ENCODE results near the gene SPTBN4. TPM values are rescaled to one million over a fixed set of nuclear protein-coding genes. Genes with fewer than 3 reads are reported as not detected.

SPTBN4 gene
- polyA plus RNA-seq, 1 of the 3 experiments (the other 2 are of a cell fraction), result 3.1 TPM

DNA sequence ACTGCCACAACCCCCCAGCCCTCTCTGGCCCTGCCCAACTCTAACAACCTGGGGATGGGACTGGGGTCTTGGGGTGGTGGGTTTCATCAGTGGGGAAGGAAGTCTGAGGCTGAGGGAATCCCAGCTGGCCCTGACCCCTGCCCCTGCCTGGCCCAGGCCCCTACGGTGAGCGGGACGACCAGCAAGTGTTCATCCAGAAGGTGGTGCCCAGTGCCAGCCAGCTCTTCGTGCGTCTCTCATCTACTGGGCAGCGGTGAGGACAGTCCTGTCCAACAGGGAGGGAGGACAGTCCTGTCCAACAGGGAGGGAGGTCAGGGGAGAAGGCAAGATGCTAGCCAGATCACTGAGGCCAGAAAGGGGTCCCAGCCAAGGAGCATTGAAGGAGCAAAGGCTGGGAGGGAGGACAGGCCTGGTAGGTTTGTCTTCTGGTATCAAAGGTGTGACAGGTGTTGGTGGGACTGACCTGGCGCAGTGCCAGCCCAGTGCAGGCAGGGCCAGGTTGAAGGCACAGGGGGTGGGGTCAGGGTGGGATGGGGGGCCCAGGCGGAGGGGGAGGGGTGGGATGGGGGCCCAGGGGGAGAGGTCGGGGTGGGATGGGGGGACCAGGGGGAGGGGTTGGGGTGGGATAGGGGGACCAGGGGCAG is 122.2 kb downstream of the SPTBN4 start:
- ChIA-PET POLR2A (no interaction called here), CTCF (interaction anchor here (0.6 to 3.1 kb wide), 3 partner anchors 9 to 48 kb away, joined by 3 to 13 read pairs (median 5); no protein-coding TSS in a partner anchor)
- Histone ChIP-seq H3K9me3 (no peaks in the 10 kb centered on the region), H3K9ac (no peak overlapping the region), H3F3A (replicated peaks; ENCODE audit: insufficient read depth) (peaks cover 9% of the 10 kb centered on the region), H3K27ac (ENCODE audit: low read depth in 2 of 2, low read length in 1 of 2) (no peak overlapping the region), H3K4me1 (ENCODE audit: control insufficient read depth in 1 of 2, insufficient read depth in 2 of 2, low read depth in 1 of 2, low read length in 1 of 2) (no peaks in the 10 kb centered on the region), H3K27me3 (ENCODE audit: insufficient read depth) (no peaks in the 10 kb centered on the region), H3K36me3 (replicated peaks in 1 of 2; ENCODE audit: control insufficient read depth in 1 of 2, insufficient read depth in 2 of 2, low read length in 1 of 2) (peaks cover 0 to 10% of the 10 kb centered on the region in 2 experiments), H3K4me2 (no peak overlapping the region), H3K9me2 (no peaks in the 10 kb centered on the region), H4K20me1 (ENCODE audit: insufficient read depth) (no peaks in the 10 kb centered on the region), H2AFZ (ENCODE audit: low read depth) (no peak overlapping the region), H3K4me3 (ENCODE audit: low read depth in 2 of 2, low read length in 1 of 2) (no peak overlapping the region), H3K79me2 (ENCODE audit: insufficient read depth) (no peaks in the 10 kb centered on the region)
- WGBS (ENCODE audit: low lambda C conversion rate), result 82% methylated on average over 6 of the region's 9 CpGs
- DNase-seq, result no peak
- TF ChIP-seq, protein P1, sequence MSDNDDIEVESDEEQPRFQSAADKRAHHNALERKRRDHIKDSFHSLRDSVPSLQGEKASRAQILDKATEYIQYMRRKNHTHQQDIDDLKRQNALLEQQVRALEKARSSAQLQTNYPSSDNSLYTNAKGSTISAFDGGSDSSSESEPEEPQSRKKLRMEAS (IDR thresholded peaks at IDR 0.05; ENCODE audit: low read depth), result no peak

DNA sequence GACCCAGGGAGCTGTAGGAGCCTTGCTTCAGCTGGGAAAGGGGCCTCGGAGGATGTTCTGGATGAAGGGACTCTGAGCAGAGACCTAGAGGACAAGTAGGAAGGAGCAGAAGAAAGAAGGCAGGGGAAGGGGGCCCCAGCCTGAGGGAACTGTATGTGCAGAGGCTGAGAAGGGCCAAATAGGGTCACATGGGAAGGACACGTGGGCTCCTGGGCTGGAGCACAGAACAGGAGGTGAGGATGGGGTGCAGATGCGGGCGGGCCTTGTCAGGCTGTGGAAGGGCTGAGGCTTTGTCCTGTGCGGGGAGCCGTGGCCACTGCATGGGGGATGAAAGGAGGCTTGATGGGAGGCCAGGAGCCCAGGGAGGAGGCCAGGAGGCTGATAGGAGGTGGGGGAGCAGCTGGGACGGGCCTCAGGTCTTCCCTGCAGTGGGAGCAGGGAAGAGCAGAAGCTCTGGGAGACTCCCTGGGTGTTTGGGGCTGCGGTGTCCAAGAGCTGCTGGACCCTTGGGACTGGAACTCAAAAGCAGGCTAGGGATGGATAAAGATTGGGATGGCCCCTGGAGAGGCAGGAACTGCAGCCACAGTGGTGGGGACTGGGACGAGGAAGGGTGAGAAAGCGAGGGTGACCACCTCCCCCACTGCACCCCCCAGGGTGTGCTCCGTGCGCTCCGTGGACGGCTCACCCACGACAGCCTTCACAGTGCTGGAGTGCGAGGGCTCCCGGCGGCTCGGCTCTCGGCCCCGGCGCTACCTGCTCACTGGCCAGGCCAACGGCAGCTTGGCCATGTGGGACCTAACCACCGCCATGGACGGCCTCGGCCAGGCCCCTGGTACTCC is 123.0 kb downstream of the SPTBN4 start:
- no peaks in the 10 kb centered on the region for H4K20me1 ChIP-seq (ENCODE audit: insufficient read depth)
- H3K4me3 ChIP-seq (ENCODE audit: low read depth in 2 of 2, low read length in 1 of 2), result no peak overlapping the region
- no peak overlapping the region for H3K27ac ChIP-seq (ENCODE audit: low read depth in 2 of 2, low read length in 1 of 2)
- peaks cover 9% of the 10 kb centered on the region for H3F3A ChIP-seq (replicated peaks; ENCODE audit: insufficient read depth)
- no peaks in the 10 kb centered on the region for H3K79me2 ChIP-seq (ENCODE audit: insufficient read depth)
- ChIA-PET POLR2A (no interaction called here), CTCF (interaction anchor here (0.6 to 3.1 kb wide), 3 partner anchors 45 to 49 kb away, joined by 3 to 13 read pairs (median 3); no protein-coding TSS in a partner anchor)
- H3K27me3 ChIP-seq (ENCODE audit: insufficient read depth), result no peaks in the 10 kb centered on the region
- H3K9me3 ChIP-seq, result no peaks in the 10 kb centered on the region
- peaks cover 0 to 10% of the 10 kb centered on the region in 2 experiments for H3K36me3 ChIP-seq (replicated peaks in 1 of 2; ENCODE audit: control insufficient read depth in 1 of 2, insufficient read depth in 2 of 2, low read length in 1 of 2)
- DNase-seq, result no peak
- no peaks in the 10 kb centered on the region for H3K9me2 ChIP-seq
- H2AFZ ChIP-seq (ENCODE audit: low read depth), result no peak overlapping the region
- 98% methylated on average over 21 of the region's 26 CpGs for WGBS (ENCODE audit: low lambda C conversion rate)
- H3K4me1 ChIP-seq (ENCODE audit: control insufficient read depth in 1 of 2, insufficient read depth in 2 of 2, low read depth in 1 of 2, low read length in 1 of 2), result no peaks in the 10 kb centered on the region; a peak in 1 of 4 replicates
- H3K4me2 ChIP-seq, result no peak overlapping the region
- no peak overlapping the region for H3K9ac ChIP-seq
- no peak for TF ChIP-seq MXI1 (IDR thresholded peaks at IDR 0.05; ENCODE audit: low read depth, low read length)
- TF ChIP-seq RFX5 (IDR thresholded peaks at IDR 0.05; ENCODE audit: low read length), result no peak
- no peak for TF ChIP-seq RAD21 (IDR thresholded peaks at IDR 0.05; ENCODE audit: low read length)
- TF ChIP-seq, protein P2, sequence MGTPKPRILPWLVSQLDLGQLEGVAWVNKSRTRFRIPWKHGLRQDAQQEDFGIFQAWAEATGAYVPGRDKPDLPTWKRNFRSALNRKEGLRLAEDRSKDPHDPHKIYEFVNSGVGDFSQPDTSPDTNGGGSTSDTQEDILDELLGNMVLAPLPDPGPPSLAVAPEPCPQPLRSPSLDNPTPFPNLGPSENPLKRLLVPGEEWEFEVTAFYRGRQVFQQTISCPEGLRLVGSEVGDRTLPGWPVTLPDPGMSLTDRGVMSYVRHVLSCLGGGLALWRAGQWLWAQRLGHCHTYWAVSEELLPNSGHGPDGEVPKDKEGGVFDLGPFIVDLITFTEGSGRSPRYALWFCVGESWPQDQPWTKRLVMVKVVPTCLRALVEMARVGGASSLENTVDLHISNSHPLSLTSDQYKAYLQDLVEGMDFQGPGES (IDR thresholded peaks at IDR 0.05; ENCODE audit: low read depth, low read length), result no peak
- TF ChIP-seq RCOR1 (IDR thresholded peaks at IDR 0.05; ENCODE audit: low read length), result no peak
- TF ChIP-seq TAF1 (IDR thresholded peaks at IDR 0.05; ENCODE audit: borderline replicate concordance, low read depth, low read length), result no peak
- TF ChIP-seq, protein P3, sequence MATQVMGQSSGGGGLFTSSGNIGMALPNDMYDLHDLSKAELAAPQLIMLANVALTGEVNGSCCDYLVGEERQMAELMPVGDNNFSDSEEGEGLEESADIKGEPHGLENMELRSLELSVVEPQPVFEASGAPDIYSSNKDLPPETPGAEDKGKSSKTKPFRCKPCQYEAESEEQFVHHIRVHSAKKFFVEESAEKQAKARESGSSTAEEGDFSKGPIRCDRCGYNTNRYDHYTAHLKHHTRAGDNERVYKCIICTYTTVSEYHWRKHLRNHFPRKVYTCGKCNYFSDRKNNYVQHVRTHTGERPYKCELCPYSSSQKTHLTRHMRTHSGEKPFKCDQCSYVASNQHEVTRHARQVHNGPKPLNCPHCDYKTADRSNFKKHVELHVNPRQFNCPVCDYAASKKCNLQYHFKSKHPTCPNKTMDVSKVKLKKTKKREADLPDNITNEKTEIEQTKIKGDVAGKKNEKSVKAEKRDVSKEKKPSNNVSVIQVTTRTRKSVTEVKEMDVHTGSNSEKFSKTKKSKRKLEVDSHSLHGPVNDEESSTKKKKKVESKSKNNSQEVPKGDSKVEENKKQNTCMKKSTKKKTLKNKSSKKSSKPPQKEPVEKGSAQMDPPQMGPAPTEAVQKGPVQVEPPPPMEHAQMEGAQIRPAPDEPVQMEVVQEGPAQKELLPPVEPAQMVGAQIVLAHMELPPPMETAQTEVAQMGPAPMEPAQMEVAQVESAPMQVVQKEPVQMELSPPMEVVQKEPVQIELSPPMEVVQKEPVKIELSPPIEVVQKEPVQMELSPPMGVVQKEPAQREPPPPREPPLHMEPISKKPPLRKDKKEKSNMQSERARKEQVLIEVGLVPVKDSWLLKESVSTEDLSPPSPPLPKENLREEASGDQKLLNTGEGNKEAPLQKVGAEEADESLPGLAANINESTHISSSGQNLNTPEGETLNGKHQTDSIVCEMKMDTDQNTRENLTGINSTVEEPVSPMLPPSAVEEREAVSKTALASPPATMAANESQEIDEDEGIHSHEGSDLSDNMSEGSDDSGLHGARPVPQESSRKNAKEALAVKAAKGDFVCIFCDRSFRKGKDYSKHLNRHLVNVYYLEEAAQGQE (IDR thresholded peaks at IDR 0.05; ENCODE audit: low read depth, low read length), result no peak
- TF ChIP-seq GABPA (IDR thresholded peaks at IDR 0.05; ENCODE audit: low read depth), result no peak
- TF ChIP-seq GATA2 (CRISPR knock-in tag; IDR thresholded peaks at IDR 0.05), result no peak
- TF ChIP-seq EP300 (IDR thresholded peaks at IDR 0.05; ENCODE audit: borderline replicate concordance in 1 of 2, low read depth in 1 of 2, low read length in 1 of 2), result no peak
- TF ChIP-seq, protein P4, sequence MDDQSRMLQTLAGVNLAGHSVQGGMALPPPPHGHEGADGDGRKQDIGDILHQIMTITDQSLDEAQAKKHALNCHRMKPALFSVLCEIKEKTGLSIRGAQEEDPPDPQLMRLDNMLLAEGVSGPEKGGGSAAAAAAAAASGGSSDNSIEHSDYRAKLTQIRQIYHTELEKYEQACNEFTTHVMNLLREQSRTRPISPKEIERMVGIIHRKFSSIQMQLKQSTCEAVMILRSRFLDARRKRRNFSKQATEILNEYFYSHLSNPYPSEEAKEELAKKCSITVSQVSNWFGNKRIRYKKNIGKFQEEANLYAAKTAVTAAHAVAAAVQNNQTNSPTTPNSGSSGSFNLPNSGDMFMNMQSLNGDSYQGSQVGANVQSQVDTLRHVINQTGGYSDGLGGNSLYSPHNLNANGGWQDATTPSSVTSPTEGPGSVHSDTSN (IDR thresholded peaks at IDR 0.05), result no peak
- TF ChIP-seq MEF2A (IDR thresholded peaks at IDR 0.05; ENCODE audit: borderline replicate concordance, low read depth), result no peak
- TF ChIP-seq FOXJ3 (CRISPR knock-in tag; IDR thresholded peaks at IDR 0.05), result no peak
- no peak for TF ChIP-seq FOXM1 (IDR thresholded peaks at IDR 0.05; ENCODE audit: low read depth)
- TF ChIP-seq, protein P5, sequence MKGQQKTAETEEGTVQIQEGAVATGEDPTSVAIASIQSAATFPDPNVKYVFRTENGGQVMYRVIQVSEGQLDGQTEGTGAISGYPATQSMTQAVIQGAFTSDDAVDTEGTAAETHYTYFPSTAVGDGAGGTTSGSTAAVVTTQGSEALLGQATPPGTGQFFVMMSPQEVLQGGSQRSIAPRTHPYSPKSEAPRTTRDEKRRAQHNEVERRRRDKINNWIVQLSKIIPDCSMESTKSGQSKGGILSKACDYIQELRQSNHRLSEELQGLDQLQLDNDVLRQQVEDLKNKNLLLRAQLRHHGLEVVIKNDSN (IDR thresholded peaks at IDR 0.05; ENCODE audit: borderline replicate concordance, low read depth), result no peak
- TF ChIP-seq SIN3A (IDR thresholded peaks at IDR 0.05; ENCODE audit: borderline replicate concordance, low read depth, low read length), result no peak
- TF ChIP-seq TCF12 (IDR thresholded peaks at IDR 0.05), result no peak
- no peak for TF ChIP-seq RXRA (IDR thresholded peaks at IDR 0.05; ENCODE audit: borderline replicate concordance, low read depth)
